WI38 (cell line): ENCODE results near the gene CNIH1.
"Not testable (repeated sequence)": the region's sequence is repeated elsewhere in the genome, so short reads cannot be mapped to it uniquely, and the experiment has no call there.

Experiments used
- H3K4me3 ChIP-seq: 2 replicates; pipeline ENCODE4 v1.5.1; 2011; ENCODE audit warnings: low read depth, mild to moderate bottlenecking, control low read depth, low read length
- TF ChIP-seq, protein P1 (sequence below): IDR thresholded peaks from 2 replicates; pipeline ENCODE4 v1.5.1; 2012; ENCODE audit warnings: low read depth, mild to moderate bottlenecking, control low read depth, low read length

CNIH1 gene

DNA sequence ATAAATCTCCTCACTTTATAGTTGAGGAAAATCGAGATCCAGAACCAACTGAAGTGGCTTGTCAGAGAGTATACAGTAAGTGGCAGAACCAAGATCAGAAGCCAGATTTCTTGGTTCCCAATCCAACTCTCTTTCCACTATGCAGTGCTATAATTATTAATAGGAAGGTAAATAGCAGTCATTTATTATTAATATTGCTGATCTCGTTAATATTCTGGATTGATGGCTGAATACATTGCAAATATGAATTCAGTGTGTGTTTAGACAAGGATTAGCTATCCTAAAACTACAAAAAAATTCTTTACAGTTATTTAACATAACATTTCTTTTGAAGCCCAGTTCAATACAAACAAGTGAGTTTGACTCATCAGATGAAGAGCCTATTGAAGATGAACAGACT is 41.6 kb downstream of the CNIH1 start:
- TF ChIP-seq, protein P1, sequence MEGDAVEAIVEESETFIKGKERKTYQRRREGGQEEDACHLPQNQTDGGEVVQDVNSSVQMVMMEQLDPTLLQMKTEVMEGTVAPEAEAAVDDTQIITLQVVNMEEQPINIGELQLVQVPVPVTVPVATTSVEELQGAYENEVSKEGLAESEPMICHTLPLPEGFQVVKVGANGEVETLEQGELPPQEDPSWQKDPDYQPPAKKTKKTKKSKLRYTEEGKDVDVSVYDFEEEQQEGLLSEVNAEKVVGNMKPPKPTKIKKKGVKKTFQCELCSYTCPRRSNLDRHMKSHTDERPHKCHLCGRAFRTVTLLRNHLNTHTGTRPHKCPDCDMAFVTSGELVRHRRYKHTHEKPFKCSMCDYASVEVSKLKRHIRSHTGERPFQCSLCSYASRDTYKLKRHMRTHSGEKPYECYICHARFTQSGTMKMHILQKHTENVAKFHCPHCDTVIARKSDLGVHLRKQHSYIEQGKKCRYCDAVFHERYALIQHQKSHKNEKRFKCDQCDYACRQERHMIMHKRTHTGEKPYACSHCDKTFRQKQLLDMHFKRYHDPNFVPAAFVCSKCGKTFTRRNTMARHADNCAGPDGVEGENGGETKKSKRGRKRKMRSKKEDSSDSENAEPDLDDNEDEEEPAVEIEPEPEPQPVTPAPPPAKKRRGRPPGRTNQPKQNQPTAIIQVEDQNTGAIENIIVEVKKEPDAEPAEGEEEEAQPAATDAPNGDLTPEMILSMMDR = no peak
- no peak overlapping the region for H3K4me3 ChIP-seq

DNA sequence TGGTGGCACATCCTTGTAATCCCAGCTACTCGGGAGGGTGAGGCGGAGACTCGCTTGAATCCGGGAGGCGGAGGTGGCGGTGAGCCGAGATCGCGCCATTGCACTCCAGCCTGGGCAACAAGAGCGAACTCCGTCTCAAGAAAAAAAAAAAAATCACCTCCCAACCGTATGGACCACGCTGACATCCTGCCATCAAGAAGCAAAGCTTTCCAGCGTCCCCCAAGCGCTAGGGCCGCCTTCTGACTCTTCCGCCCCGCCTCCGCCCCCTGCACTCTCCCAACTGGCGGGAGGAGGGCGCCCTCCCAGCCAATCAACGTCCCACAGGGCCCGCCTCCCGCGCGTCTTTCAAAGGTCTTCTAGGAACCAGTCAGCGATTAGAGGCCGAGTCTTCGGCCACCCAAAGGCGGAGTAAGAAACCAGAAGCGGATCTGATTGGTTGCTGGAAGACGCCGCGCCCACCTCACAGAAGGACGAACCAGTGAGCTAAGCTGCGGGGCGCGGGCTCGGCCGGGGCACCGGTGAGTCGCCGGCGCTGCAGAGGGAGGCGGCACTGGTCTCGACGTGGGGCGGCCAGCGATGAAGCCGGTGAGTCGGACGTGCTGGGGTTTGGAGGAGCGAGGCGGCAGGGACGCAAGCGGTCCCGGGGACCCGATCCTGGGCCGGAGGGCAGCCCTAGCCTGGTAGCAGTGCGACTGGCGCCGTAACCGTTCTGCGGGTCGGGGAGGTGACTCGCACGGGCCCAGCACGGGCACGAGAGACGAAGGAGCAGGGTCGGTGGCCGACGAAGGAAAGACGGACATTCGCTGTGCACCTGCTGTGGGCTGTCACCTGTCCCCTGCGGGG is 44.5 kb downstream of the CNIH1 start, which contains the start of gene CDKN3:
Gene CDKN3 (plus strand): TSS at position 515 of the 843 bp plus-strand sequence. CDS start 62 bp downstream, at position 577.
- peak within 1 kb of the TSS; percentile 72 for H3K4me3 ChIP-seq

DNA sequence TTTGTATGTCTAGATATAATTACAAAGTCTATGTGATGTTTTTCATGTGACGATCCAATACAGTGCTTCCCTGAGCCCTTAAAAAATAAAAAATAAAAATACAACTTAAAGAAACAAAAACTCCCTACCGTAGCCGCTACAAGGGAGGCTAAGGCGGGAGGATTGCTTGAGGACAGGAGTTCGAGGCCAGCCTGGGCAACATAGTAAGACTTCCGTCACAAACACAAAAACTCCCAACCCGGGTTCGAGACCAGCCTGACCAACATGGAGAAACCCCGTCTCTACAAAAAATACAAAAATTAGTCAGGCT is 45.0 kb downstream of the CNIH1 start:
- H3K4me3 ChIP-seq = peak overlapping the region; percentile 72
- TF ChIP-seq, protein P1 = no peak

More for the DNA sequence above, 44.5 kb downstream of the CNIH1 start, which contains the start of gene CDKN3:
- TF ChIP-seq, protein P1 = no peak

DNA sequence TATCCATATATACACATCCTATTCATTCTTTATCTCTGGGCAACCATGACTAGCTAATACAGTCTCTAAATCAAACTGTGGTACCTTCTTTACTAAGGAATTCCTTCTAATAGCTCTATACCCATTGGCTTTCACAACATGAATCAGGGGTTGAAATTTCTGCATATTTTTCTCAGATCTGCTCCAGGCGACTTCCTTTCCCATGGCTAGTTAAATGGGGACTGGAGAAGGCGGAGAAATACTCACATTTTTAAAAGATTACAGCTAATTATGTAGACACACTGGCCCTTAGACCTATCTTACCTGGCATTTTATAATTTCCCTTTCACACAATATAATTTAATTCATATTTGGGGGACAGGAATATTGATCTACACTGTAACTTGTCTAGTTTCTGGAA is 45.5 kb downstream of the CNIH1 start:
- TF ChIP-seq, protein P1 = no peak
- H3K4me3 ChIP-seq = no peak overlapping the region

DNA sequence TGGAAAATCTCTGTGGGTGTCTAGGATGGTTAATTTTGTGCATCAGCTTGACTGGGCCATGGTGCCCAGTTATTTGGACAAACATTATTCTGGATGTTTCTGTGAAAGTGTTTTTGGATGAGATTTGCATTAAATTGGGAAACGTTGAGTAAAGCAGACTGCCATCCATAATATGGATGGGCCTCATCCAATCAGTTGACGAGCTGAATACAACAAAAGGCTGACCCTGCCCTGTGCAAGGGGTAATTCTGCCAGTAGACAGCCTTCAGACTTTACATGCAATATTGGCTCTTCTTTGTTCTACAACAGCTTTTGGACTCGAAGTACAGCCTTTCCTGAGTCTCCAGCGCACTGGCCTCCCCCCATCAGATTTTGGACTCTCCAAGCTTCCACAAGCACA is 45.9 kb downstream of the CNIH1 start:
- TF ChIP-seq, protein P1 = no peak
- H3K4me3 ChIP-seq = no peak overlapping the region

DNA sequence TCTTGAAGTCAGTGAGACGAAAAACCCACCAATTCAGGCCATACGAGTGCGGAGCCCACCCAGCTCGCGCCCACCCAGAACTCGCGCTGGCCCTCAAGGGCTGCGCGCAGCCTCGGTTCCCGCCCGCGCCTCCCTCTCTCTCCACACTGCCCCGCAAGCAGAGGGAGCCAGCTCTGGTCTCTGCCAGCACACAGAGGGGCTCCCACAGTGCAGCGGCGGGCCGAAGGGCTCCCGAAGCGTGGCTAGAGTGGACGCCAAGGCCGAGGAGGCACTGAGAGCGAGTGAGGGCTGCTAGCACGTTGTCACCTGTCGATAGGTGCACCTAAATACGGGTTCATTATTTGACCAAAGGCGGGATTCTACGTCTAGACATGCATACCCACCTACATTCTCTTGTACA is 46.6 kb downstream of the CNIH1 start:
- H3K4me3 ChIP-seq = no peak overlapping the region
- TF ChIP-seq, protein P1 = no peak

DNA sequence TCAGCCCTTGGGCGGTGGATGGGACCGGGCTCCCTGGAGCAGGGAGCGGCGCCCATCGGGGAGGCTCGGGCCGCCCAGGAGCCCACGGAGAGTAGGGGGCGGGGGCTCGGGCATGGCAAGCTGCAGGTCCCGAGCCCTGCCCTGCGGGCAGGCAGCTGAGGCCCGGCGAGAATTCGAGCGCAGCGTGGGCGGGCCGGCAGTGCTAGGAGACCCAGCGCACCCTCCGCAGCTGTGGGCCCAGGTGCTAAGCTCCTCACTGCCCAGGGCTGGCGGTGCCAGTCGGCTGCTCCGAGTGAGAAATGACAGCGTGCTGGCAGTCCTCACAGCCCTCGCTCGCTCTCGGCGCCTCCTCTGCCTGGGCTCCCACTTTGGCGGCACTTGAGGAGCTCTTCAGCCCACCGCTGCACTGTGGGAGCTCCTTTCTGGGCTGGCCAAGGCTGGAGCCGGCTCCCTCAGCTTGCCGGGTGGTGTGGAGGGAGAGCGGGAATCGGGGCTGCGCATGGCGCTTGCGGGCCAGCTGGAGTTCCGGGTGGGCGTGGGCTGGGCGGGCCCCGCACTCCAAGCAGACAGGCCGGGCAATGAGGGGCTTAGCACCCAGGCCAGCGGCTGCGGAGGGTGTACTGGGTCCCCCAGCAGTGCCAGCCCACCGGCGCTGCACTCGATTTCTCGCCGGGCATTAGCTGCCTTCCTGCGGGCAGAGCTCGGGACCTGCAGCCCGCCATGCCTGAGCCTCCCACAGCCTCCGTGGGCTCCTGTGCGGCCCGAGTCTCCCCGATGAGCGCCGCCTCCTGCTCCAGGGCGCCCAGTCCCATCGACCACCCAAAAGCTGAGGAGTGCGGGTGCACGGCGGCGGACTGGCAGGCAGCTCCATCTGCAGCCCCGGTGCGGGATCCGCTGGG is 47.9 kb downstream of the CNIH1 start:
- not testable (repeated sequence) for H3K4me3 ChIP-seq
